Activated CD4-positive, CD25-positive, alpha-beta regulatory T cell treated with anti-CD3 and anti-CD28 coated beads, Interleukin-2, amount 50 U/mL, for 72 hours (primary cell): Measurements from ENCODE around the gene RHOF.

Experiments used
- DNase-seq: peaks from one replicate; pipeline ENCODE4 v3.0.0; 2021

RHOF gene

DNA sequence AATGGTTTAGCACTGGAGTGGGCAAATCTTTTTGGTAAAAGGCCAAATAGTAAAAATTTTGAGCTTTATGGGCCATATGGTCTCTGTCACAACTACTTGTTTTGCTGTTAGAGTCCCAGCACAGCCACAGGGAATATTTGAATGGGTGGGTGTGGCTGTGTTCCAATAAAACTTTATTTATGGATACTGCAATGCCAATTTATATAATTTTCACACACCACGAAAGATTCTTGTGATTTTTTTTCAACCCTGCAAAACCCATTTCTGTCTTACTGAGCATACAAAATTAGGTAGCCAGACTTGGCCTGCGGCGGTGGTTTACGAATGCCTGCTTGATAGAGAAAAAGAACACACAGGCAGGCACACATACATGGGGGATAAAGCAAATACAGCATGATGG, 52.6 kb downstream of the RHOF start:
- no peak for DNase-seq

DNA sequence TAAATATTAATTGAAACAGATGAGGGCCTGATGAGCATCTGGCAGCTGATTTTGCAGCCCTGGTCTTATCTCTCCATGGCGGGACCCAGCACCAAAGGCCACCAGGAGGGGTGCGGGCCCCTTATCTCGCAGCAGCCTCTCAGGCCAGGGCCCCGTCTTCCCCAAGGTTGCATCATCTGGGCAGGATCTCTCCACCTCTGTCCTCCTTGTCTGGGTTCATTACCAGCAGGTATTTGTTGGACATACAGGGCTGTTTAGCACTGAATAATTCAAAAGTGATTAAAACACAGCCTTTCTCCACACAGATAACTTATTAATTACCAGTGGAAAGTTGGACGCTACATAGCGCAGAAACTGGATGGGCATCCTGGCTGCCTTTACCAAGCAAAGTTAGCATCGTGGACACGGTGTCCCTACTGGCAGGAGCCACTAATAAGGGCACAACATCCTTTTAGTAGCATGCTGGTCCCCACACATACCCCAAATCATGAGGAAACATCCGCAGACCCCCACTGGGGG, 55.1 kb downstream of the RHOF start:
- no peak for DNase-seq

DNA sequence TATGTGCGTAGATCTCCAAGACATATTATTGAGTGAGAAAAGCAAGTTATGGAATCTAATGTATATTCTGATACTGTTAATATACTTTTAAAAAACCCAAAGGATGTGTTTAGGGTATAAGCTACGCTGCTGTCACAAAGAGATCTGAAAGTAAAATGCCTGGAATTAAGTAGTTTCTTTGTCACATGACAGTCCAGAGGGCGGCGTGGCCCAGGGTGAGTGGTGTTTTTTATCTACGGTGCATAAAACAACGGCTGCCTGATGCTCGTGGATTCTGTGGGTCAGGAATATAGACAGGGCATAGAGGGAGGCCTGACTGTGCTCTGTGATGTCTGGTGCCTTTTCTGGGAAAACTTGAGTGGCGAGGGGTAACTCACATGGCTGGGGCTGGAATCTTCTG, 59.6 kb downstream of the RHOF start:
- DNase-seq = no peak

DNA sequence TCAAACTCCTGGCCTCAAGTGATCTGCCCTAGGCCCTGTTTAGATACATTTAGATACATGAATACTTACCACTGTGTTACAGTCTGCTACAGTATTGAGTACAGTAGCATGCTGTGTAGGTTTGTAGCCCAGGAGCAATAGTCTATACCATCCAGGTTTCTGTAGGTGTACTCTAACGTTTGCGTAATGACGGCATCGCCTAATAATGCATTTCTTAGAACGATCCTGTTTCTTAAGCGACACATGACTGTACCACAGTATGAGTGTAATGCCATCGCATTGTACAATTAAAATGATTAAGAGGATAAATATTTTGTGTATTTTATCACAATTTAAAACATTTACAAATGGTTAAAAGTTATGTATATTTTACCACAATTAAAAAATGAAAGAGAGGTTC, 62.0 kb downstream of the RHOF start:
- no peak for DNase-seq

DNA sequence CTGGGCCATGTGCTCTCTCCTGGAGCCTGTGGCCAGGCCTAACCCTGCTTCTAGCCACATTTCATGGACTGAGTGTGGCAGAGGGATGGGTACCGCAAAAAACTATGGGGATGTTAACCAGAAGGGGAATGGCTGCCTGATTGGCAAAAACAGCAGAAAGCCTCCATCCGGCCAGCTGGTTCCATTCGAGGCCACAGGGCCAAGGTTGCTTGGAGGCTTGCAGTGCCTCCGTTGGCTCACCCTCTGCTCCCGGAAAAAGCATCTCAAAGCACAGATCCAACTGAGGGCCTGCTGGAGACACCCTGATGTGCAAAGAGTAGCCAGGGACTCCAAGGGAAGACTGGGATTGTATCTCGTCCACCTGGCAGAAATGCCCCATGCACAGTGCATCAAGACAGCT, 64.5 kb downstream of the RHOF start:
- no peak for DNase-seq
